Neural cell (in vitro differentiated cells): ENCODE results near the gene MAPT. TPM values are rescaled to one million over a fixed set of nuclear protein-coding genes. Genes with fewer than 3 reads are reported as not detected.

Experiments
- H2AFZ ChIP-seq: fragments of 200-600, 300-800 bp; sonication (generic), shearing (Covaris generic); 2 replicates; pipeline ENCODE4 v1.6.0; 2014; ENCODE audit warnings: low read depth, mild to moderate bottlenecking, antibody characterized with exemption, low read length, moderate library complexity
- H3F3A ChIP-seq: fragments of 200-600 bp; shearing (Covaris generic); 2 replicates; pipeline ENCODE4 v1.6.1; 2016; ENCODE audit warnings: mild to moderate bottlenecking, moderate library complexity, mixed read lengths, antibody characterized with exemption, low read length; ENCODE audit not compliant: insufficient read depth, poor library complexity, severe bottlenecking
- H3K27ac ChIP-seq: fragments of 200-600, 300-800 bp; sonication (generic), shearing (Covaris generic); 2 replicates; pipeline ENCODE4 v1.5.1; 2014; ENCODE audit warnings: mild to moderate bottlenecking, low read length, moderate library complexity
- H3K27me3 ChIP-seq: fragments of 300-800, 200-600 bp; sonication (generic), shearing (Covaris generic); 2 replicates; pipeline ENCODE4 v1.6.0; 2014; ENCODE audit warnings: mild to moderate bottlenecking, low read depth, low read length, moderate library complexity; ENCODE audit not compliant: insufficient read depth
- H3K36me3 ChIP-seq: fragments of 300-800, 200-600 bp; sonication (generic), shearing (Covaris generic); 2 replicates; pipeline ENCODE4 v1.5.1; 2014; ENCODE audit warnings: mild to moderate bottlenecking, antibody characterized with exemption, low read length, moderate library complexity; ENCODE audit not compliant: insufficient read depth
- H3K4me2 ChIP-seq: fragments of 300-800, 200-600 bp; sonication (generic), shearing (Covaris generic); 2 replicates; pipeline ENCODE4 v1.6.0; 2014; ENCODE audit warnings: mild to moderate bottlenecking, low read length
- H3K4me3 ChIP-seq: fragments of 300-800, 200-600 bp; sonication (generic), shearing (Covaris generic); 2 replicates; pipeline ENCODE4 v1.5.1; 2014; ENCODE audit warnings: mild to moderate bottlenecking, low read length, moderate library complexity
- H3K79me2 ChIP-seq: fragments of 200-600 bp; shearing (Covaris generic); replicated peaks from 2 replicates; pipeline ENCODE4 v1.6.0; 2014; ENCODE audit warnings: mild to moderate bottlenecking, low read length, moderate library complexity; ENCODE audit not compliant: insufficient read depth
- H3K9ac ChIP-seq: fragments of 300-800, 200-600 bp; sonication (generic), shearing (Covaris generic); 2 replicates; pipeline ENCODE4 v1.6.1; 2016; ENCODE audit warnings: mild to moderate bottlenecking, low read length, mixed read lengths
- H3K9me2 ChIP-seq: fragments of 200-600 bp; shearing (Covaris generic); 2 replicates; pipeline ENCODE4 v1.6.1; 2016; ENCODE audit warnings: mild to moderate bottlenecking, low read length, mixed read lengths; ENCODE audit not compliant: insufficient read depth
- H3K9me3 ChIP-seq: fragments of 200-600, 300-800 bp; sonication (generic), shearing (Covaris generic); 2 replicates; pipeline ENCODE4 v1.6.1; 2016; ENCODE audit warnings: mild to moderate bottlenecking, mixed run types, low read length, moderate library complexity, mixed read lengths
- H4K20me1 ChIP-seq: fragments of 200-600 bp; shearing (Covaris generic); 2 replicates; pipeline ENCODE4 v1.6.1; 2016; ENCODE audit warnings: mild to moderate bottlenecking, mixed run types; ENCODE audit not compliant: insufficient read depth
- CTCF ChIP-seq: fragments of 450-650 bp; IDR thresholded peaks from 2 replicates; pipeline ENCODE4 v1.5.1; 2014; ENCODE audit warnings: antibody characterized with exemption, mild to moderate bottlenecking, moderate library complexity; ENCODE audit not compliant: poor library complexity, severe bottlenecking
- EP300 ChIP-seq: fragments of 450-650 bp; conservative IDR thresholded peaks from 2 replicates; pipeline ENCODE4 v1.6.1; 2014; ENCODE audit warnings: antibody characterized with exemption, mild to moderate bottlenecking, moderate library complexity; ENCODE audit not compliant: poor library complexity, severe bottlenecking
- EZH2 ChIP-seq: fragments of 200-600, 300-800 bp; shearing (Covaris generic), sonication (generic); IDR thresholded peaks from 2 replicates; pipeline ENCODE4 v1.6.1; 2014; ENCODE audit warnings: antibody characterized with exemption, low read length, borderline replicate concordance, mild to moderate bottlenecking; ENCODE audit not compliant: insufficient read depth, poor library complexity, severe bottlenecking
- MXI1 ChIP-seq: fragments of 450-650 bp; conservative IDR thresholded peaks from 2 replicates; pipeline ENCODE4 v1.6.1; 2014; ENCODE audit warnings: antibody characterized with exemption, mild to moderate bottlenecking; ENCODE audit not compliant: poor library complexity, severe bottlenecking
- POLR2AphosphoS5 ChIP-seq: IDR thresholded peaks from 2 replicates; pipeline ENCODE4 v1.6.1; 2012
- RAD21 ChIP-seq: fragments of 450-650 bp; conservative IDR thresholded peaks from 2 replicates; pipeline ENCODE4 v1.6.1; 2014; ENCODE audit warnings: antibody characterized with exemption, mild to moderate bottlenecking, moderate library complexity
- REST ChIP-seq: IDR thresholded peaks from 2 replicates; pipeline ENCODE4 v1.6.1; 2012; ENCODE audit warnings: borderline replicate concordance
- SMC3 ChIP-seq: fragments of 450-650 bp; conservative IDR thresholded peaks from 2 replicates; pipeline ENCODE4 v1.6.1; 2014; ENCODE audit warnings: antibody characterized with exemption, mild to moderate bottlenecking, moderate library complexity; ENCODE audit not compliant: poor library complexity
- TAF1 ChIP-seq: IDR thresholded peaks from 2 replicates; pipeline ENCODE4 v1.6.1; 2012; ENCODE audit warnings: low read depth
- polyA plus RNA-seq: library from polyadenylated mRNA; depleted of rRNA; stranded (reverse); fragments of >200 nt; gene quantifications from 2 replicates; pipeline ENCODE4 v1.2.3, GENCODE V29; 2014

The MAPT gene
- polyA plus RNA-seq, 1 donor from 2014 or later, result 94.5 TPM

- H3K27me3 ChIP-seq, result no peaks in the 10 kb centered on the region
- no peak overlapping the region for H2AFZ ChIP-seq
- H4K20me1 ChIP-seq, result no peaks in the 10 kb centered on the region
- no peaks in the 10 kb centered on the region for H3K9me2 ChIP-seq
- H3F3A ChIP-seq, result no peaks in the 10 kb centered on the region
- H3K4me2 ChIP-seq, result no peak overlapping the region
- no peaks in the 10 kb centered on the region for H3K36me3 ChIP-seq
- TF ChIP-seq EZH2, result no peak
- no peak for TF ChIP-seq SMC3
- TF ChIP-seq MXI1, result no peak
- TF ChIP-seq RAD21, result no peak
- TF ChIP-seq REST, result no peak
- no peak for TF ChIP-seq POLR2AphosphoS5
- TF ChIP-seq TAF1, result no peak
- H3K4me3 ChIP-seq, result no peak overlapping the region
- H3K79me2 ChIP-seq, result no peaks in the 10 kb centered on the region
- H3K9ac ChIP-seq, result no peak overlapping the region
- H3K27ac ChIP-seq, result no peak overlapping the region
- H3K9me3 ChIP-seq, result no peaks in the 10 kb centered on the region
Measured at GRCh38 chr17:45869676-45870341, 24.5 kb upstream of the MAPT start.

- Histone ChIP-seq H3K36me3 (no peaks in the 10 kb centered on the region), H3K27me3 (no peaks in the 10 kb centered on the region), H3K4me2 (no peak overlapping the region), H3K4me3 (no peak overlapping the region), H3K27ac (no peak overlapping the region), H4K20me1 (no peaks in the 10 kb centered on the region), H3K9ac (no peak overlapping the region), H3K9me3 (no peaks in the 10 kb centered on the region), H2AFZ (no peak overlapping the region), H3F3A (no peaks in the 10 kb centered on the region), H3K9me2 (no peaks in the 10 kb centered on the region), H3K79me2 (no peaks in the 10 kb centered on the region)
- TF ChIP-seq TAF1 (no peak), EZH2 (no peak)
Measured at GRCh38 chr17:45870342-45870974, 23.9 kb upstream of the MAPT start.

GRCh38 chr17:45871718-45872117 is 22.6 kb upstream of the MAPT start:
- Histone ChIP-seq H2AFZ (no peak overlapping the region), H3K9me3 (no peaks in the 10 kb centered on the region), H3K27ac (no peak overlapping the region), H3K9me2 (no peaks in the 10 kb centered on the region), H3K36me3 (no peaks in the 10 kb centered on the region), H3K4me2 (no peak overlapping the region), H3F3A (no peaks in the 10 kb centered on the region), H3K9ac (no peak overlapping the region), H3K27me3 (no peaks in the 10 kb centered on the region), H4K20me1 (no peaks in the 10 kb centered on the region), H3K4me3 (no peak overlapping the region), H3K79me2 (no peaks in the 10 kb centered on the region)
- TF ChIP-seq RAD21 (no peak), EZH2 (no peak), EP300 (no peak), MXI1 (no peak), REST (no peak), POLR2AphosphoS5 (no peak), SMC3 (no peak), CTCF (no peak), TAF1 (no peak)
